GM12878 (cell line): Measurements from ENCODE around the gene OPCML. TPM values are rescaled to one million over a fixed set of nuclear protein-coding genes. Genes with fewer than 3 reads are reported as not detected.

ENCODE experiments used
- ATAC-seq: fragments of 200-7000 bp; cut with Tn5 transposase; 3 replicates; pipeline ENCODE4 v1.9.1; 2020; ENCODE audit warnings: mild to moderate bottlenecking, moderate library complexity
- BruUV-seq: library from RNA; stranded (reverse); fragments of 400-500 nt; replicated peaks from 2 replicates; lab custom pipeline; 2021; lab: Mats Ljungman, UMichigan
- CTCF ChIA-PET: fragments of 300-600 bp; sonication (Branson Sonifier 250); formaldehyde crosslinking; extraction: SDS; loops from one replicate; lab custom pipeline; 2021; ENCODE audit warnings: inconsistent platforms; lab: Yijun Ruan, JAX
- POLR2A ChIA-PET: fragments of 350-600 bp; formaldehyde crosslinking; extraction: SDS; loops from one replicate; lab custom pipeline; 2021; ENCODE audit warnings: inconsistent platforms; lab: Charles Lee
- RAD21 ChIA-PET: fragments of 300-600 bp; sonication (Branson Sonifier 250); formaldehyde crosslinking; loops from one replicate; lab custom pipeline; 2023; ENCODE audit warnings: antibody characterized with exemption; ENCODE audit not compliant: unreplicated experiment; lab: Charles Lee
- SMC1A ChIA-PET: fragments of 300-600 bp; sonication (Branson Sonifier 250); formaldehyde crosslinking; loops from one replicate; lab custom pipeline; 2023; ENCODE audit not compliant: unreplicated experiment, uncharacterized antibody; lab: Charles Lee
- DNase-seq: peaks from one replicate; pipeline ENCODE4 v3.0.0-alpha.2; 2011; ENCODE audit warnings: low read depth, low spot score
- FAIRE-seq: peaks from 3 replicates; lab custom pipeline; 2011; peaks lifted over from hg19 to GRCh38; lab: Jason Lieb, UNC
- H2AFZ ChIP-seq: 2 replicates; pipeline ENCODE4 v1.6.0; 2011; ENCODE audit warnings: low read depth, low read length, control low read depth; ENCODE audit not compliant: control insufficient read depth
- H3K27ac ChIP-seq: 2 replicates; pipeline ENCODE4 v1.5.1; 2011; ENCODE audit warnings: control low read depth; ENCODE audit not compliant: control insufficient read depth, insufficient read depth
- H3K27me3 ChIP-seq, 2 experiments: replicated peaks in 1 of 2; 2 replicates each; pipeline versions ENCODE4 v1.6.0 to v1.6.1; 2011; ENCODE audit warnings: low read length in 1 of 2; ENCODE audit not compliant: control insufficient read depth in 2 of 2, insufficient read depth in 2 of 2
- H3K36me3 ChIP-seq, 2 experiments: 2 replicates each; pipeline ENCODE4 v1.5.1; 2011; ENCODE audit warnings: low read length in 1 of 2; ENCODE audit not compliant: control insufficient read depth in 2 of 2, insufficient read depth in 2 of 2
- H3K4me1 ChIP-seq: 2 replicates; pipeline ENCODE4 v1.6.1; 2011; ENCODE audit warnings: mild to moderate bottlenecking, low read length, moderate library complexity, mixed read lengths; ENCODE audit not compliant: control insufficient read depth, insufficient read depth
- H3K4me2 ChIP-seq: 2 replicates; pipeline ENCODE4 v1.6.0; 2011; ENCODE audit warnings: control low read depth; ENCODE audit not compliant: control insufficient read depth, insufficient read depth
- H3K4me3 ChIP-seq: fragments of 200-600 bp; sonication (generic); 2 replicates; pipeline ENCODE4 v1.5.1; 2016
- H3K79me2 ChIP-seq: 2 replicates; pipeline ENCODE4 v1.6.0; 2011; ENCODE audit warnings: low read length; ENCODE audit not compliant: control insufficient read depth, insufficient read depth
- H3K9ac ChIP-seq: 2 replicates; pipeline ENCODE4 v1.8.0; 2011; ENCODE audit warnings: low read length, control low read depth, mixed read lengths; ENCODE audit not compliant: control insufficient read depth, insufficient read depth
- H3K9me3 ChIP-seq: replicated peaks from 3 replicates; pipeline ENCODE4 v1.5.1; 2011; ENCODE audit warnings: mild to moderate bottlenecking, low read length; ENCODE audit not compliant: control insufficient read depth, insufficient read depth
- H4K20me1 ChIP-seq: 2 replicates; pipeline ENCODE4 v1.6.0; 2011; ENCODE audit not compliant: control insufficient read depth, insufficient read depth
- ATF7 ChIP-seq: fragments of 450-650 bp; IDR thresholded peaks from 2 replicates; pipeline ENCODE4 v1.6.1; 2016; ENCODE audit warnings: low read depth, mild to moderate bottlenecking
- BCL11A ChIP-seq: IDR thresholded peaks from 2 replicates; pipeline ENCODE4 v1.6.1; 2011; ENCODE audit warnings: low read depth, low read length
- CHD1 ChIP-seq: IDR thresholded peaks from 2 replicates; pipeline ENCODE4 v1.6.1; 2012; ENCODE audit warnings: low read depth, low read length, improper control_type of control experiment
- E4F1 ChIP-seq: fragments of 450-650 bp; IDR thresholded peaks from 2 replicates; pipeline ENCODE4 v1.6.1; 2018; ENCODE audit warnings: borderline replicate concordance, mild to moderate bottlenecking; ENCODE audit not compliant: partially characterized antibody
- HCFC1 ChIP-seq: fragments of 150-350 bp; IDR thresholded peaks from 2 replicates; pipeline ENCODE4 v1.6.1; 2014; ENCODE audit warnings: low read length
- KLF5 ChIP-seq: fragments of 450-650 bp; IDR thresholded peaks from 2 replicates; pipeline ENCODE4 v1.6.1; 2014; ENCODE audit warnings: mild to moderate bottlenecking; ENCODE audit not compliant: partially characterized antibody
- LARP7 ChIP-seq: fragments of 450-650 bp; IDR thresholded peaks from 2 replicates; pipeline ENCODE4 v1.6.1; 2017; ENCODE audit warnings: mild to moderate bottlenecking
- MLLT1 ChIP-seq: fragments of 450-650 bp; IDR thresholded peaks from 2 replicates; pipeline ENCODE4 v1.6.1; 2016; ENCODE audit warnings: mild to moderate bottlenecking
- NRF1 ChIP-seq: conservative IDR thresholded peaks from 2 replicates; pipeline ENCODE4 v1.6.1; 2011; ENCODE audit warnings: mild to moderate bottlenecking, low read depth, low read length, improper control_type of control experiment
- PBX3 ChIP-seq: IDR thresholded peaks from 2 replicates; pipeline ENCODE4 v1.6.1; 2011; ENCODE audit warnings: mild to moderate bottlenecking, low read depth, low read length, moderate library complexity; ENCODE audit not compliant: insufficient replicate concordance
- RFX5 ChIP-seq: IDR thresholded peaks from 2 replicates; pipeline ENCODE4 v1.6.1; 2011; ENCODE audit warnings: low read depth, low read length, improper control_type of control experiment
- SP1 ChIP-seq: IDR thresholded peaks from one replicate; pipeline ENCODE4 v1.6.1; 2011; ENCODE audit warnings: low read depth, low read length
- SUZ12 ChIP-seq: fragments of 200-600 bp; sonication (generic); IDR thresholded peaks from one replicate; pipeline ENCODE4 v1.6.1; 2018; ENCODE audit warnings: antibody characterized with exemption, mild to moderate bottlenecking; ENCODE audit not compliant: unreplicated experiment
- TCF7 ChIP-seq: IDR thresholded peaks from 2 replicates; pipeline ENCODE4 v1.6.1; 2014; ENCODE audit warnings: antibody characterized with exemption, borderline replicate concordance
- ZNF24 ChIP-seq: fragments of 450-650 bp; IDR thresholded peaks from 2 replicates; pipeline ENCODE4 v1.6.1; 2017; ENCODE audit warnings: antibody characterized with exemption, mild to moderate bottlenecking
- ZNF622 ChIP-seq: fragments of 450-650 bp; IDR thresholded peaks from 2 replicates; pipeline ENCODE4 v1.6.1; 2017; ENCODE audit warnings: mild to moderate bottlenecking, inconsistent platforms
- WGBS: methylation state at CpG from one replicate; pipeline ENCODE4 v1.1.6; 2016; ENCODE audit warnings: low lambda C conversion rate; ENCODE audit not compliant: insufficient replicate concordance, insufficient coverage; ENCODE audit errors: missing lambda C conversion rate; 5-methylcytosine and 5-hydroxymethylcytosine counted together
- in situ Hi-C: fragments of 300-500 bp; cut with MboI; formaldehyde crosslinking; loops from 9 replicates; pipeline ENCODE4 v1.14.3; 2018; ENCODE audit warnings: mixed read lengths
- intact Hi-C: fragments of 100-400 bp; cut with micrococcal nuclease; formaldehyde crosslinking; loops from one replicate; pipeline ENCODE4 v1.14.2; 2022; ENCODE audit not compliant: unreplicated experiment
- polyA plus RNA-seq, 11 experiments: library from polyadenylated mRNA; depleted of rRNA in 4 of 11; unstranded in 6 of 11; stranded (reverse) in 5 of 11; fragments of >200 nt; fragmentation: Nextera tagmentation in 4 of 11; fragmentation: Illumina TruSeq in 1 of 11; extraction: Ambion mirVana in 4 of 11; extraction: Trizol in 1 of 11; gene quantifications; 1 replicate in 1 of 11; 2 replicates in 10 of 11; pipeline versions ENCODE4 v1.2.1 to v1.2.3, GENCODE V29; 2011 to 2016; ENCODE audit warnings: inconsistent platforms in 2 of 11, missing spikeins in 2 of 11, low read depth in 1 of 11
- total RNA-seq, 4 experiments: library from RNA; depleted of rRNA in 3 of 4; stranded (reverse); fragments of >200 nt in 3 of 4; fragmentation: Illumina TruSeq in 1 of 4; extraction: Trizol in 1 of 4; gene quantifications; 2 replicates each; pipeline versions ENCODE4 v1.2.1 to v1.2.3, GENCODE V29; 2013 to 2021

Gene OPCML
- total and polyA plus RNA-seq, 10 of the 15 experiments (the other 5 are each of a cell fraction or from before 2014, with no cell fraction given): 0.84 TPM; not detected in 9

- no peaks in the 10 kb centered on the region for H4K20me1 ChIP-seq
- in situ Hi-C loops: no loop called here
These were observed 296.9 kb downstream of the OPCML start for GRCh38 chr11:133235381-133235780.

More at GRCh38 chr11:133235381-133235780, 296.9 kb downstream of the OPCML start:
- ChIA-PET POLR2A (no interaction called here), SMC1A (no interaction called here), CTCF (interaction anchor here (0.7 kb wide), 1 partner anchor 23 kb away, joined by 5 read pairs; no protein-coding TSS in a partner anchor), RAD21 (no interaction called here)
- BruUV-seq: no TSS peak
- Histone ChIP-seq H3K9ac (no peak overlapping the region), H3K36me3 (no peaks in the 10 kb centered on the region), H3K27ac (no peak overlapping the region), H3K4me2 (no peak overlapping the region), H3K79me2 (no peaks in the 10 kb centered on the region), H3K9me3 (peaks cover 1% of the 10 kb centered on the region; the same call in 2 of the 3 replicates), H3K4me3 (no peak overlapping the region), H2AFZ (no peak overlapping the region), H3K27me3 (no peaks in the 10 kb centered on the region), H3K4me1 (no peaks in the 10 kb centered on the region)
- TF ChIP-seq E4F1: no peak
- TF ChIP-seq NRF1: no peak
- no peak for TF ChIP-seq MLLT1
- TF ChIP-seq SP1: no peak
- TF ChIP-seq ZNF622: no peak
- no peak for TF ChIP-seq BCL11A
- TF ChIP-seq PBX3: no peak
- TF ChIP-seq SUZ12: no peak
- TF ChIP-seq RFX5: no peak
- TF ChIP-seq ATF7: no peak
- TF ChIP-seq KLF5: no peak
- no peak for TF ChIP-seq TCF7
- TF ChIP-seq LARP7: no peak
- no peak for TF ChIP-seq CHD1
- TF ChIP-seq ZNF24: no peak
- no peak for TF ChIP-seq HCFC1
- intact Hi-C loops: no loop called here
- 17% methylated on average over 3 of the region's 3 CpGs for WGBS
- no peak for FAIRE-seq
- no peak for ATAC-seq
- no peak for DNase-seq
